Activated CD4-positive, alpha-beta memory T cell treated with anti-CD3 and anti-CD28 coated beads for 36 hours (primary cell): ENCODE data around the gene EXOC4. TPM values are rescaled to one million over a fixed set of nuclear protein-coding genes. Genes with fewer than 3 reads are reported as not detected.

Experiments used
- CTCF ChIA-PET: fragments of 350-600 bp; sonication (Branson Sonifier 250); formaldehyde crosslinking; loops from one replicate; lab custom pipeline; 2021; ENCODE audit warnings: antibody characterized with exemption, inconsistent platforms; lab: Charles Lee
- POLR2A ChIA-PET: fragments of 350-600 bp; sonication (Branson Sonifier 250); formaldehyde crosslinking; loops from one replicate; lab custom pipeline; 2021; ENCODE audit warnings: antibody characterized with exemption; lab: Charles Lee
- DNase-seq: peaks from one replicate; pipeline ENCODE4 v3.0.0-alpha.2; 2020
- H3K27ac Mint-ChIP-seq: one replicate; pipeline ENCODE4 v1.8.0; 2021; ENCODE audit warnings: mixed read lengths
- H3K27me3 Mint-ChIP-seq: one replicate; pipeline ENCODE4 v1.8.0; 2021; ENCODE audit warnings: mixed read lengths
- H3K36me3 Mint-ChIP-seq: one replicate; pipeline ENCODE4 v1.8.0; 2021; ENCODE audit warnings: mixed read lengths
- H3K4me1 Mint-ChIP-seq: one replicate; pipeline ENCODE4 v1.8.0; 2021; ENCODE audit warnings: low read depth, mixed read lengths
- H3K4me3 Mint-ChIP-seq: one replicate; pipeline ENCODE4 v1.8.0; 2021; ENCODE audit warnings: mild to moderate bottlenecking, mixed read lengths
- H3K9me3 Mint-ChIP-seq: one replicate; pipeline ENCODE4 v1.8.0; 2021; ENCODE audit warnings: mixed read lengths
- intact Hi-C: fragments of 100-400 bp; cut with micrococcal nuclease; formaldehyde crosslinking; loops from one replicate; pipeline ENCODE4 v1.15.1; 2023
- total RNA-seq, 2 experiments: library from RNA; stranded (reverse); gene quantifications; one replicate each; pipeline ENCODE4 v1.2.3, GENCODE V29; 2021

The EXOC4 gene
- total RNA-seq, 2 experiments from 2014 or later = 55.8 to 60.8 TPM

- Mint-ChIP-seq H3K4me3 (no peak overlapping the region), H3K36me3 (no peaks in the 10 kb centered on the region), H3K27me3 (no peaks in the 10 kb centered on the region), H3K9me3 (no peaks in the 10 kb centered on the region), H3K4me1 (no peaks in the 10 kb centered on the region), H3K27ac (no peak overlapping the region)
- intact Hi-C loops = no loop called here
- POLR2A ChIA-PET = no interaction called here
- CTCF ChIA-PET = interaction anchor here (1.2 kb wide), 1 partner anchor 280 kb away, joined by 3 read pairs; no protein-coding TSS in a partner anchor
- DNase-seq = no peak
Observed at GRCh38 chr7:133860628-133861335, 607.9 kb downstream of the EXOC4 start.

GRCh38 chr7:133861876-133862275, 609.0 kb downstream of the EXOC4 start:
- Mint-ChIP-seq H3K9me3 (no peaks in the 10 kb centered on the region), H3K4me3 (no peak overlapping the region), H3K4me1 (no peaks in the 10 kb centered on the region), H3K36me3 (no peaks in the 10 kb centered on the region), H3K27me3 (no peaks in the 10 kb centered on the region), H3K27ac (no peak overlapping the region)
- ChIA-PET POLR2A (no interaction called here), CTCF (no interaction called here)
- DNase-seq = no peak
- intact Hi-C loops = no loop called here

- DNase-seq = no peak
- Mint-ChIP-seq H3K27me3 (no peaks in the 10 kb centered on the region), H3K4me3 (no peak overlapping the region), H3K36me3 (no peaks in the 10 kb centered on the region), H3K4me1 (no peaks in the 10 kb centered on the region), H3K27ac (no peak overlapping the region), H3K9me3 (no peaks in the 10 kb centered on the region)
- CTCF ChIA-PET = no interaction called here
- intact Hi-C loops = no loop called here
- POLR2A ChIA-PET = no interaction called here
Observed at GRCh38 chr7:133863362-133864061, 610.6 kb downstream of the EXOC4 start.

GRCh38 chr7:133869556-133869955, 616.7 kb downstream of the EXOC4 start:
- intact Hi-C loops = no loop called here
- Mint-ChIP-seq H3K36me3 (peaks cover 1% of the 10 kb centered on the region), H3K4me3 (no peak overlapping the region), H3K4me1 (peaks cover 24% of the 10 kb centered on the region), H3K9me3 (no peaks in the 10 kb centered on the region), H3K27me3 (no peaks in the 10 kb centered on the region), H3K27ac (no peak overlapping the region)
- CTCF ChIA-PET = interaction anchor here (0.9 kb wide), 1 partner anchor 272 kb away, joined by 3 read pairs; no protein-coding TSS in a partner anchor
- POLR2A ChIA-PET = no interaction called here
- DNase-seq = no peak

- H3K36me3 Mint-ChIP-seq = peaks cover 1% of the 10 kb centered on the region
- POLR2A ChIA-PET = no interaction called here
- intact Hi-C loops = no loop called here
- H3K4me3 Mint-ChIP-seq = no peak overlapping the region
- H3K27ac Mint-ChIP-seq = no peak overlapping the region
- DNase-seq = no peak
- CTCF ChIA-PET = no interaction called here
- no peaks in the 10 kb centered on the region for H3K27me3 Mint-ChIP-seq
- H3K9me3 Mint-ChIP-seq = no peaks in the 10 kb centered on the region
- peaks cover 30% of the 10 kb centered on the region for H3K4me1 Mint-ChIP-seq
Observed at GRCh38 chr7:133871757-133872156, 618.9 kb downstream of the EXOC4 start.

GRCh38 chr7:133873187-133873586, 620.3 kb downstream of the EXOC4 start:
- H3K27ac Mint-ChIP-seq = no peak overlapping the region
- no peak overlapping the region for H3K4me3 Mint-ChIP-seq
- ChIA-PET CTCF (no interaction called here), POLR2A (no interaction called here)
- intact Hi-C loops = no loop called here
- no peak for DNase-seq
- H3K9me3 Mint-ChIP-seq = no peaks in the 10 kb centered on the region
- H3K4me1 Mint-ChIP-seq = peaks cover 30% of the 10 kb centered on the region
- no peaks in the 10 kb centered on the region for H3K27me3 Mint-ChIP-seq
- H3K36me3 Mint-ChIP-seq = peaks cover 1% of the 10 kb centered on the region

- intact Hi-C loops = no loop called here
- Mint-ChIP-seq H3K27ac (no peak overlapping the region), H3K9me3 (no peaks in the 10 kb centered on the region), H3K27me3 (no peaks in the 10 kb centered on the region), H3K4me3 (no peak overlapping the region), H3K36me3 (peaks cover 1% of the 10 kb centered on the region), H3K4me1 (peaks cover 30% of the 10 kb centered on the region)
- ChIA-PET CTCF (interaction anchor here (1.2 kb wide), 1 partner anchor 20 kb away, joined by 4 read pairs; no protein-coding TSS in a partner anchor), POLR2A (no interaction called here)
- DNase-seq = no peak
Observed at GRCh38 chr7:133873631-133874030, 620.8 kb downstream of the EXOC4 start.

GRCh38 chr7:133883591-133883990, 630.7 kb downstream of the EXOC4 start:
- H3K9me3 Mint-ChIP-seq = peaks cover 6% of the 10 kb centered on the region
- H3K36me3 Mint-ChIP-seq = peaks cover 4% of the 10 kb centered on the region
- H3K27me3 Mint-ChIP-seq = no peaks in the 10 kb centered on the region
- POLR2A ChIA-PET = no interaction called here
- intact Hi-C loops = no loop called here
- no peak overlapping the region for H3K4me3 Mint-ChIP-seq
- no peaks in the 10 kb centered on the region for H3K4me1 Mint-ChIP-seq
- no peak for DNase-seq
- CTCF ChIA-PET = no interaction called here
- H3K27ac Mint-ChIP-seq = no peak overlapping the region

- intact Hi-C loops = no loop called here
- Mint-ChIP-seq H3K4me3 (no peak overlapping the region), H3K36me3 (peaks cover 8% of the 10 kb centered on the region), H3K27ac (no peak overlapping the region), H3K4me1 (no peaks in the 10 kb centered on the region), H3K27me3 (no peaks in the 10 kb centered on the region), H3K9me3 (peaks cover 9% of the 10 kb centered on the region)
- CTCF ChIA-PET = no interaction called here
- no peak for DNase-seq
- POLR2A ChIA-PET = no interaction called here
Observed at GRCh38 chr7:133885213-133885612, 632.3 kb downstream of the EXOC4 start.

- CTCF ChIA-PET = no interaction called here
- no peaks in the 10 kb centered on the region for H3K4me1 Mint-ChIP-seq
- no peaks in the 10 kb centered on the region for H3K27me3 Mint-ChIP-seq
- DNase-seq = no peak
- no peak overlapping the region for H3K27ac Mint-ChIP-seq
- peaks cover 8% of the 10 kb centered on the region for H3K36me3 Mint-ChIP-seq
- POLR2A ChIA-PET = no interaction called here
- intact Hi-C loops = no loop called here
- H3K9me3 Mint-ChIP-seq = peaks cover 9% of the 10 kb centered on the region
- no peak overlapping the region for H3K4me3 Mint-ChIP-seq
Observed at GRCh38 chr7:133886086-133886485, 633.2 kb downstream of the EXOC4 start.

GRCh38 chr7:133886797-133887196, 633.9 kb downstream of the EXOC4 start:
- peaks cover 9% of the 10 kb centered on the region for H3K9me3 Mint-ChIP-seq

GRCh38 chr7:133887459-133887858, 634.6 kb downstream of the EXOC4 start:
- no peak for DNase-seq
- peaks cover 8% of the 10 kb centered on the region for H3K36me3 Mint-ChIP-seq
- peaks cover 9% of the 10 kb centered on the region for H3K9me3 Mint-ChIP-seq
- H3K4me1 Mint-ChIP-seq = no peaks in the 10 kb centered on the region
- CTCF ChIA-PET = no interaction called here
- POLR2A ChIA-PET = no interaction called here
- intact Hi-C loops = no loop called here
- H3K27ac Mint-ChIP-seq = no peak overlapping the region
- H3K4me3 Mint-ChIP-seq = no peak overlapping the region
- no peaks in the 10 kb centered on the region for H3K27me3 Mint-ChIP-seq

More at GRCh38 chr7:133886797-133887196, 633.9 kb downstream of the EXOC4 start:
- H3K27me3 Mint-ChIP-seq = no peaks in the 10 kb centered on the region
- no peak for DNase-seq
- ChIA-PET POLR2A (no interaction called here), CTCF (no interaction called here)
- H3K36me3 Mint-ChIP-seq = peaks cover 8% of the 10 kb centered on the region
- H3K4me1 Mint-ChIP-seq = no peaks in the 10 kb centered on the region
- no peak overlapping the region for H3K27ac Mint-ChIP-seq
- intact Hi-C loops = no loop called here
- no peak overlapping the region for H3K4me3 Mint-ChIP-seq
